HepG2 (cell line): ENCODE results near the gene ENO1. TPM values are rescaled to one million over a fixed set of nuclear protein-coding genes. Genes with fewer than 3 reads are reported as not detected.
A peak's percentile ranks its signal among the peaks of the same experiment; 100 is the strongest.

Experiments used
- CEBPG ChIP-seq: IDR thresholded peaks from 2 replicates; pipeline ENCODE4 v1.6.1; 2016
- DZIP1 ChIP-seq: sonication (generic); formaldehyde crosslinking; IDR thresholded peaks from 2 replicates; pipeline ENCODE4 v1.5.0; 2020; ENCODE audit warnings: mild to moderate bottlenecking, missing genetic modification reagents
- KAT8 ChIP-seq: IDR thresholded peaks from 2 replicates; pipeline ENCODE4 v1.6.1; 2016; ENCODE audit warnings: missing genetic modification reagents, missing compliant biosample characterization
- KDM6A ChIP-seq: IDR thresholded peaks from 2 replicates; pipeline ENCODE4 v1.6.1; 2016; ENCODE audit warnings: low read depth
- NR0B2 ChIP-seq: sonication (generic); formaldehyde crosslinking; IDR thresholded peaks from 2 replicates; pipeline ENCODE4 v1.4.0; 2020; ENCODE audit warnings: mild to moderate bottlenecking, missing genetic modification reagents
- REXO4 ChIP-seq: sonication (generic); formaldehyde crosslinking; IDR thresholded peaks from 2 replicates; pipeline ENCODE4 v1.8.0; 2022; ENCODE audit warnings: missing genetic modification reagents, mild to moderate bottlenecking, borderline replicate concordance
- STAT6 ChIP-seq: sonication (generic); formaldehyde crosslinking; IDR thresholded peaks from 2 replicates; pipeline ENCODE4 v1.4.0; 2020; ENCODE audit warnings: missing genetic modification reagents, mild to moderate bottlenecking, borderline replicate concordance
- THAP9 ChIP-seq: sonication (generic); formaldehyde crosslinking; IDR thresholded peaks from 2 replicates; pipeline ENCODE4; 2020; ENCODE audit warnings: missing genetic modification reagents, mild to moderate bottlenecking, borderline replicate concordance
- ZBTB37 ChIP-seq: sonication (generic); formaldehyde crosslinking; IDR thresholded peaks from 2 replicates; pipeline ENCODE4 v1.4.0; 2020; ENCODE audit warnings: mild to moderate bottlenecking, missing genetic modification reagents
- ZFAT ChIP-seq: sonication (generic); formaldehyde crosslinking; conservative IDR thresholded peaks from 2 replicates; pipeline ENCODE4 v1.8.1; 2023; ENCODE audit warnings: missing genetic modification reagents, inconsistent platforms
- ZFY ChIP-seq: sonication (generic); formaldehyde crosslinking; IDR thresholded peaks from 2 replicates; pipeline ENCODE4 v1.4.0; 2020; ENCODE audit warnings: missing genetic modification reagents
- ZNF280D ChIP-seq: sonication (generic); formaldehyde crosslinking; IDR thresholded peaks from 2 replicates; pipeline ENCODE4 v1.5.1; 2020; ENCODE audit warnings: mild to moderate bottlenecking, missing genetic modification reagents
- ZNF598 ChIP-seq: sonication (generic); formaldehyde crosslinking; IDR thresholded peaks from 2 replicates; pipeline ENCODE4 v1.5.1; 2020; ENCODE audit warnings: mild to moderate bottlenecking, missing genetic modification reagents, borderline replicate concordance
- polyA plus RNA-seq, 8 experiments: library from polyadenylated mRNA; depleted of rRNA in 3 of 8; stranded (reverse) in 7 of 8; unstranded in 1 of 8; fragments of >200 nt; fragmentation: Illumina TruSeq in 4 of 8; extraction: Trizol in 4 of 8; gene quantifications; 2 replicates each; pipeline versions ENCODE4 v1.2.1 to v1.2.3, GENCODE V29; 2011 to 2016; ENCODE audit warnings: low read depth in 4 of 8, missing spikeins in 1 of 8, mixed read lengths in 1 of 8; ENCODE audit not compliant: insufficient read depth in 1 of 8
- total RNA-seq, 5 experiments: library from RNA; depleted of rRNA; stranded (reverse); fragments of >200 nt; fragmentation: Illumina TruSeq; extraction: Trizol; gene quantifications; 2 replicates each; pipeline ENCODE4 v1.2.3, GENCODE V29; 2016; ENCODE audit warnings: low read depth in 1 of 5

The ENO1 gene
- total and polyA plus RNA-seq, 2 of the 13 experiments (the other 11 are each of a cell fraction or from before 2014, with no cell fraction given) = 1,559 to 3,103 TPM

DNA sequence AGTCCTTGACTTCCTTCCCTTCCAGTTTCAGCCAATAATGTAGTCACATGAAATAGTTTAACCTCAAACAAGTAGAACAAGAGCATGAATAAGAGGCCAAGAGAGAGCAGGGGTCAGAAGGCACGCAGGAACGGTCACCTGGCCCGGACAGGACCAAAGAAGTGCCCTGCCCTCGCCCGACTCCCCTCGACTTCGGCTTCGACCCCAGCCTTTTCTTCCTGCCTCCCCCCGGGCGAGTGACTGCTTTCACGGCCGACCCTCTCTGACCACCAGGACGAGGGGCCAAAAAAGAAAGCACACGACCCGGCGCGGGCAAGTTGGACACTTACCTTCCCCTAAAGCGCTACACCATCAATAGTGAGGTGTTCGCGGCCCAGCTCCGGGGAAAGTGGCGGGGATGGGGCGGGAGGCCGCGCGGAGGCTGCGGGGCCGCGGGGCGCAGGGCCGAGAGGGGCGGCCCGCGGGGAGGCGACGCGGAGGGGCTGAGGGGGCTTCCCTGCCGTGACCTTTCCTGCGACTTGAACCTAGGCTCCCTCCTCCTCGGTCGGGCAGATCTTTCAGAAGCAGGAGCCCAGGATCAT lies 61.6 kb downstream of the ENO1 start (continued):
- TF ChIP-seq DZIP1 (CRISPR knock-in tag) = 0 out of 2 replicates have a peak, but pooled peaks have one; percentile 25
- TF ChIP-seq ZNF280D (CRISPR knock-in tag) = no peak
- TF ChIP-seq KDM6A (CRISPR knock-in tag) = no peak
- no peak for TF ChIP-seq ZBTB37 (CRISPR knock-in tag)
- peak; percentile 17; the same call in 1 of the 2 replicates for TF ChIP-seq ZFY (CRISPR knock-in tag)
- TF ChIP-seq NR0B2 (CRISPR knock-in tag) = no peak
- no peak for TF ChIP-seq CEBPG (CRISPR knock-in tag)
- TF ChIP-seq REXO4 (CRISPR knock-in tag) = no peak
- TF ChIP-seq STAT6 (CRISPR knock-in tag) = no peak
- TF ChIP-seq THAP9 (CRISPR knock-in tag) = no peak
- no peak for TF ChIP-seq ZFAT (CRISPR knock-in tag)
- TF ChIP-seq ZNF598 (CRISPR knock-in tag) = no peak
- TF ChIP-seq KAT8 (CRISPR knock-in tag) = no peak
